IMR-90 (cell line): ENCODE measurements around the gene DSCAML1. TPM values are rescaled to one million over a fixed set of nuclear protein-coding genes. Genes with fewer than 3 reads are reported as not detected.

Experiments
- ATAC-seq: fragments of 200-7000 bp; cut with Tn5 transposase; 2 replicates; pipeline ENCODE4 v1.9.1; 2020; ENCODE audit warnings: low read depth, mild to moderate bottlenecking, moderate library complexity
- BruUV-seq: library from RNA; stranded (reverse); fragments of 400-500 nt; replicated peaks from 2 replicates; lab custom pipeline; 2021; lab: Mats Ljungman, UMichigan
- CTCF ChIA-PET: fragments of 300-600 bp; formaldehyde crosslinking; extraction: SDS; loops from one replicate; lab custom pipeline; 2021; ENCODE audit warnings: antibody characterized with exemption; lab: Yijun Ruan, JAX
- POLR2A ChIA-PET: fragments of 300-600 bp; sonication (Branson Sonifier 250); formaldehyde crosslinking; loops from one replicate; lab custom pipeline; 2022; ENCODE audit warnings: antibody characterized with exemption; ENCODE audit not compliant: unreplicated experiment; lab: Charles Lee
- DNase-seq: peaks from one replicate; pipeline ENCODE4 v3.0.0; 2013
- H2AFZ ChIP-seq: replicated peaks from 2 replicates; pipeline ENCODE3; 2013; ENCODE audit warnings: low read length, mild to moderate bottlenecking; ENCODE audit not compliant: poor library complexity
- H2AK5ac ChIP-seq: 2 replicates; pipeline ENCODE4 v1.6.1; 2013; ENCODE audit warnings: low read depth, low read length, inconsistent platforms
- H2AK9ac ChIP-seq: replicated peaks from 2 replicates; pipeline ENCODE3; 2013; ENCODE audit warnings: mild to moderate bottlenecking, low read depth, low read length, moderate library complexity; ENCODE audit not compliant: poor library complexity
- H2BK120ac ChIP-seq: 2 replicates; pipeline ENCODE4 v1.6.1; 2013; ENCODE audit warnings: low read depth, low read length, inconsistent platforms
- H2BK15ac ChIP-seq: 3 replicates; pipeline ENCODE4 v1.6.1; 2013; ENCODE audit warnings: low read depth, low read length, inconsistent platforms
- H2BK20ac ChIP-seq: 2 replicates; pipeline ENCODE4 v1.6.1; 2013; ENCODE audit warnings: low read depth, mild to moderate bottlenecking, inconsistent platforms, low read length, moderate library complexity
- H2BK5ac ChIP-seq: 2 replicates; pipeline ENCODE4 v1.6.1; 2013; ENCODE audit warnings: mild to moderate bottlenecking, low read depth, low read length, inconsistent platforms; ENCODE audit not compliant: poor library complexity, severe bottlenecking
- H3K14ac ChIP-seq: replicated peaks from 2 replicates; pipeline ENCODE4 v1.6.1; 2013; ENCODE audit warnings: low read depth, low read length, inconsistent platforms
- H3K18ac ChIP-seq: 2 replicates; pipeline ENCODE4 v1.6.1; 2013; ENCODE audit warnings: low read depth, low read length, control low read depth
- H3K23ac ChIP-seq: 2 replicates; pipeline ENCODE4 v1.6.1; 2013; ENCODE audit warnings: low read depth, low read length, inconsistent platforms
- H3K27ac ChIP-seq: 2 replicates; pipeline ENCODE4 v1.5.1; 2013; ENCODE audit warnings: mild to moderate bottlenecking, control low read depth, low read length; ENCODE audit not compliant: insufficient read depth
- H3K27me3 ChIP-seq: 2 replicates; pipeline ENCODE4 v1.6.1; 2013; ENCODE audit warnings: low read length; ENCODE audit not compliant: control insufficient read depth, insufficient read depth
- H3K36me3 ChIP-seq: 2 replicates; pipeline ENCODE4 v1.6.1; 2013; ENCODE audit warnings: low read length, mixed read lengths; ENCODE audit not compliant: control insufficient read depth, insufficient read depth
- H3K4ac ChIP-seq: 2 replicates; pipeline ENCODE4 v1.6.1; 2013; ENCODE audit warnings: low read depth, low read length, inconsistent platforms
- H3K4me1 ChIP-seq: 2 replicates; pipeline ENCODE4 v1.6.1; 2013; ENCODE audit warnings: low read length, mixed read lengths; ENCODE audit not compliant: control insufficient read depth, insufficient read depth
- H3K4me2 ChIP-seq: 2 replicates; pipeline ENCODE4 v1.6.1; 2013; ENCODE audit warnings: low read depth, mild to moderate bottlenecking, control low read depth, low read length, moderate library complexity
- H3K4me3 ChIP-seq: 2 replicates; pipeline ENCODE4 v1.5.1; 2013; ENCODE audit warnings: low read depth, mild to moderate bottlenecking, control low read depth, low read length, moderate library complexity; ENCODE audit not compliant: insufficient read depth
- H3K56ac ChIP-seq: 2 replicates; pipeline ENCODE4 v1.6.1; 2013; ENCODE audit warnings: low read length, inconsistent platforms; ENCODE audit not compliant: insufficient read depth; ENCODE audit errors: extremely low read depth
- H3K79me1 ChIP-seq, 2 experiments: 2 replicates each; pipeline ENCODE4 v1.6.1; 2013; ENCODE audit warnings: low read length in 2 of 2, inconsistent platforms in 1 of 2, low read depth in 1 of 2
- H3K9ac ChIP-seq: 2 replicates; pipeline ENCODE4 v1.6.1; 2013; ENCODE audit warnings: low read depth, low read length, control low read depth
- H3K9me1 ChIP-seq: 2 replicates; pipeline ENCODE4 v1.6.1; 2013; ENCODE audit warnings: low read length, inconsistent platforms; ENCODE audit not compliant: insufficient read depth
- H3K9me3 ChIP-seq: 2 replicates; pipeline ENCODE4 v1.6.1; 2013; ENCODE audit warnings: low read length; ENCODE audit not compliant: control insufficient read depth, insufficient read depth
- H4K20me1 ChIP-seq: 2 replicates; pipeline ENCODE4 v1.6.1; 2013; ENCODE audit warnings: low read length, inconsistent platforms; ENCODE audit not compliant: insufficient read depth
- H4K5ac ChIP-seq: 2 replicates; pipeline ENCODE4 v1.6.1; 2013; ENCODE audit warnings: mild to moderate bottlenecking, low read depth, low read length, control low read depth
- H4K8ac ChIP-seq, 2 experiments: 2 replicates each; pipeline ENCODE4 v1.6.1; 2013; ENCODE audit warnings: low read depth in 2 of 2, low read length in 2 of 2, control low read depth in 1 of 2, inconsistent platforms in 1 of 2
- H4K91ac ChIP-seq: 2 replicates; pipeline ENCODE4 v1.6.1; 2013; ENCODE audit warnings: low read depth, low read length, inconsistent platforms; ENCODE audit not compliant: insufficient read depth
- CEBPB ChIP-seq: IDR thresholded peaks from 2 replicates; pipeline ENCODE4 v1.6.1; 2012; ENCODE audit warnings: low read depth, low read length, improper control_type of control experiment
- CHD1 ChIP-seq: IDR thresholded peaks from 2 replicates; pipeline ENCODE4 v1.6.1; 2012; ENCODE audit warnings: low read depth, low read length, improper control_type of control experiment
- FOS ChIP-seq: fragments of 150-350 bp; IDR thresholded peaks from 2 replicates; pipeline ENCODE4 v1.6.1; 2016; ENCODE audit warnings: low read depth, low read length
- RFX5 ChIP-seq: IDR thresholded peaks from 2 replicates; pipeline ENCODE4 v1.8.0; 2012; ENCODE audit warnings: low read depth, mild to moderate bottlenecking, low read length, moderate library complexity
- SMC3 ChIP-seq: fragments of 150-350 bp; IDR thresholded peaks from 2 replicates; pipeline ENCODE4 v1.6.1; 2016; ENCODE audit warnings: low read depth, mild to moderate bottlenecking, antibody characterized with exemption, low read length, moderate library complexity
- WGBS, 2 experiments: methylation state at CpG; one replicate each; pipeline versions ENCODE4 v1.1.5 to v1.1.7; 2013; ENCODE audit warnings: missing lambda C conversion rate in 2 of 2; ENCODE audit not compliant: insufficient read length in 1 of 2; ENCODE audit errors: extremely low coverage in 2 of 2; 5-methylcytosine and 5-hydroxymethylcytosine counted together
- dilution Hi-C: fragments of 300-500 bp; cut with HindIII; formaldehyde crosslinking; loops from one replicate; pipeline ENCODE4 v1.14.3; 2018; ENCODE audit warnings: low sequenced_read_pairs; ENCODE audit not compliant: unreplicated experiment
- in situ Hi-C: fragments of 300-500 bp; cut with MboI; formaldehyde crosslinking; loops from 3 replicates; pipeline ENCODE4 v1.14.3; 2019; ENCODE audit warnings: low sequenced_read_pairs, inconsistent platforms, mixed read lengths
- intact Hi-C: fragments of 100-400 bp; cut with micrococcal nuclease; formaldehyde crosslinking; loops from 2 replicates; pipeline ENCODE4 v1.10.0; 2022
- polyA plus RNA-seq, 3 experiments: library from polyadenylated mRNA; depleted of rRNA; stranded (reverse); fragments of >200 nt; gene quantifications; 2 replicates each; pipeline ENCODE4 v1.2.3, GENCODE V29; 2012; ENCODE audit warnings: low replicate concordance in 1 of 3
- total RNA-seq: library from RNA; depleted of rRNA; stranded (reverse); fragments of >200 nt; gene quantifications from 2 replicates; pipeline ENCODE4 v1.2.3, GENCODE V29; 2012
- TF ChIP-seq, protein P1 (sequence below): fragments of 150-350 bp; IDR thresholded peaks from 2 replicates; pipeline ENCODE4 v1.6.1; 2017; ENCODE audit warnings: mild to moderate bottlenecking, antibody characterized with exemption, low read length, low read depth

The DSCAML1 gene
- total and polyA plus RNA-seq, 2 of the 4 experiments (the other 2 are of a cell fraction) = not detected

DNA sequence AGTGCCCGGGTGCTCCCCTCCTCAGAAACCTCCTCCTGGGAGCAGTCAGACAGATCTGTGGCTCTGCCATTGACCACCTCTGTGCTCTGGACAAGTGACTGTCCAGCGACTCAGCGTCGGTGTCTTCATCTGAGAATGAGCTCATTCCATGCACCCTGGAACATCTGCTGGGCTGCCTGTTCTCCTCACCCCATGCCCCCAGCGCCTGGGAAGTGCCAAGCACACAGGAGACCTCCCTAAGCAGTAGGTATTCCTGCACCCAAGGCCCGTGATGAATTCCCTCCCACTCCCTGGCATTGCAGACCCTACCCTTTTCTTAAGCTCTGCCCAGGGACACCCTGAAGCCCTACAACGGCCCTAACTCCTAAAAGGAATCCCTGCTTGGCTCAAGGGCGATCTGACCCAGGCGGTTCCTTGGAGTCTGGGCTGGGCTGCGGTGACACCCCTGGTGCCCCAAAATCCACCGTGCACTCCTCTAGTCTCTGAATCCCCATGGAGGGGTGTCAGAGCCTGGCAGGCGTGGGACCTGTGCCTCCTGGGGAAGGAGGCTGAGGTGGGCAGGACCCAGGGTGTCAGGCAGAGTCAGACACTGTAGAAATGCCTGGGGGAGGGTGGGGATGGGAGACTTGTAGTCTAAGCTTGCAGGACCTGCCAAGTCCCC lies 377.4 kb downstream of the DSCAML1 start:
- Histone ChIP-seq H3K56ac (no peak overlapping the region), H3K36me3 (no peaks in the 10 kb centered on the region), H4K91ac (no peak overlapping the region), H2BK120ac (no peak overlapping the region), H4K20me1 (no peaks in the 10 kb centered on the region), H3K27ac (no peak overlapping the region), H3K18ac (no peak overlapping the region), H2AFZ (peak overlapping the region; percentile 21), H3K4me2 (no peak overlapping the region; the same call in 1 of the 2 replicates), H3K4me3 (no peak overlapping the region), H3K9ac (no peak overlapping the region), H2AK9ac (no peak overlapping the region), H3K9me3 (no peaks in the 10 kb centered on the region), H3K79me1 (no peaks in the 10 kb centered on the region), H3K9me1 (no peaks in the 10 kb centered on the region), H3K27me3 (peaks cover 16% of the 10 kb centered on the region), H4K5ac (no peak overlapping the region), H2BK15ac (no peak overlapping the region), H2BK20ac (no peak overlapping the region), H4K8ac (no peak overlapping the region), H3K4me1 (no peaks in the 10 kb centered on the region), H2AK5ac (no peak overlapping the region), H3K23ac (no peak overlapping the region), H3K14ac (no peak overlapping the region), H2BK5ac (no peak overlapping the region), H3K4ac (no peak overlapping the region)
- 90% methylated on average over 3 of the region's 12 CpGs; no CpG with 5 or more reads in 1 of the 2 experiments for WGBS, 2 experiments
- dilution Hi-C loops = no loop called here
- DNase-seq (peak; percentile 49), ATAC-seq (peak; percentile 41)
- ChIA-PET POLR2A (no interaction called here), CTCF (no interaction called here)
- in situ Hi-C loops = no loop called here
- TF ChIP-seq FOS (no peak), CEBPB (peak; percentile 21; the same call in 1 of the 2 replicates), RFX5 (no peak), CHD1 (no peak), SMC3 (no peak)
- TF ChIP-seq, protein P1, sequence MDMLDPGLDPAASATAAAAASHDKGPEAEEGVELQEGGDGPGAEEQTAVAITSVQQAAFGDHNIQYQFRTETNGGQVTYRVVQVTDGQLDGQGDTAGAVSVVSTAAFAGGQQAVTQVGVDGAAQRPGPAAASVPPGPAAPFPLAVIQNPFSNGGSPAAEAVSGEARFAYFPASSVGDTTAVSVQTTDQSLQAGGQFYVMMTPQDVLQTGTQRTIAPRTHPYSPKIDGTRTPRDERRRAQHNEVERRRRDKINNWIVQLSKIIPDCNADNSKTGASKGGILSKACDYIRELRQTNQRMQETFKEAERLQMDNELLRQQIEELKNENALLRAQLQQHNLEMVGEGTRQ = no peak
- BruUV-seq = no TSS peak
- intact Hi-C loops = no loop called here
